Measurements from ENCODE around the gene CDK9. TPM values are rescaled to one million over a fixed set of nuclear protein-coding genes. Genes with fewer than 3 reads are reported as not detected.

The CDK9 gene
- total and polyA plus RNA-seq, 2 of the 4 experiments (the other 2 are of a cell fraction): 30.3 to 49.9 TPM

GRCh38 chr9:127776924-127777289 lies 8.9 kb upstream of the CDK9 start:
- no peak overlapping the region for H3K9ac ChIP-seq (ENCODE audit: low read depth, low read length)
- H3K9me1 ChIP-seq (ENCODE audit: insufficient read depth, low read length): no peaks in the 10 kb centered on the region
- BruUV-seq (replicated peaks): no TSS peak
- H4K20me1 ChIP-seq (ENCODE audit: insufficient read depth, low read length): no peaks in the 10 kb centered on the region
- no peak overlapping the region for H3K56ac ChIP-seq (ENCODE audit: extremely low read depth, insufficient read depth, low read length)
- in situ Hi-C loops (cut with MboI; ENCODE audit: low sequenced_read_pairs) (no loop called here), intact Hi-C loops (cut with micrococcal nuclease) (no loop called here), dilution Hi-C loops (cut with HindIII; ENCODE audit: low sequenced_read_pairs, unreplicated experiment) (no loop called here)
- ChIA-PET CTCF (interaction anchor here (0.8 kb wide), 1 partner anchor 8 kb away, joined by 3 read pairs; no protein-coding TSS in a partner anchor), POLR2A (ENCODE audit: unreplicated experiment) (no interaction called here)
- no peak overlapping the region for H2AK9ac ChIP-seq (replicated peaks; ENCODE audit: low read depth, low read length, poor library complexity)
- H3K79me1 ChIP-seq (ENCODE audit: low read depth in 1 of 2, low read length in 2 of 2): no peaks in the 10 kb centered on the region
- no peak overlapping the region for H3K18ac ChIP-seq (ENCODE audit: low read depth, low read length)
- no peak overlapping the region for H2BK5ac ChIP-seq (ENCODE audit: low read depth, low read length, poor library complexity, severe bottlenecking)
- no peak overlapping the region for H3K4me2 ChIP-seq (ENCODE audit: low read depth, low read length)
- no peak overlapping the region for H2BK20ac ChIP-seq (ENCODE audit: low read depth, low read length)
- no peak overlapping the region for H2AK5ac ChIP-seq (ENCODE audit: low read depth, low read length)
- H3K27me3 ChIP-seq (ENCODE audit: control insufficient read depth, insufficient read depth, low read length): peaks cover 11% of the 10 kb centered on the region
- H4K8ac ChIP-seq (ENCODE audit: low read depth in 2 of 2, low read length in 2 of 2): no peak overlapping the region
- H3K9me3 ChIP-seq (ENCODE audit: control insufficient read depth, insufficient read depth, low read length): no peaks in the 10 kb centered on the region
- no peak overlapping the region for H3K23ac ChIP-seq (ENCODE audit: low read depth, low read length)
- no peak for TF ChIP-seq CEBPB (IDR thresholded peaks at IDR 0.05; ENCODE audit: low read depth, low read length)
- no peak for TF ChIP-seq NFE2L2 (IDR thresholded peaks at IDR 0.05; ENCODE audit: low read depth, low read length)
- no peak for TF ChIP-seq MXI1 (IDR thresholded peaks at IDR 0.05; ENCODE audit: borderline replicate concordance, low read depth, low read length)
- TF ChIP-seq RAD21 (IDR thresholded peaks at IDR 0.05; ENCODE audit: low read length): no peak
- no peak for TF ChIP-seq SMC3 (IDR thresholded peaks at IDR 0.05; ENCODE audit: low read depth, low read length)
- TF ChIP-seq POLR2A (IDR thresholded peaks at IDR 0.05; ENCODE audit: low read depth, low read length): no peak
- TF ChIP-seq FOS (IDR thresholded peaks at IDR 0.05; ENCODE audit: low read depth, low read length): no peak
- no peak for TF ChIP-seq RCOR1 (IDR thresholded peaks at IDR 0.05; ENCODE audit: insufficient replicate concordance, low read length)
- TF ChIP-seq MAFK (IDR thresholded peaks at IDR 0.05; ENCODE audit: low read depth, low read length): no peak
- TF ChIP-seq USF2 (IDR thresholded peaks at IDR 0.05; ENCODE audit: low read depth, low read length): no peak
- TF ChIP-seq BHLHE40 (IDR thresholded peaks at IDR 0.05; ENCODE audit: low read depth, low read length): no peak
- TF ChIP-seq, protein P1, sequence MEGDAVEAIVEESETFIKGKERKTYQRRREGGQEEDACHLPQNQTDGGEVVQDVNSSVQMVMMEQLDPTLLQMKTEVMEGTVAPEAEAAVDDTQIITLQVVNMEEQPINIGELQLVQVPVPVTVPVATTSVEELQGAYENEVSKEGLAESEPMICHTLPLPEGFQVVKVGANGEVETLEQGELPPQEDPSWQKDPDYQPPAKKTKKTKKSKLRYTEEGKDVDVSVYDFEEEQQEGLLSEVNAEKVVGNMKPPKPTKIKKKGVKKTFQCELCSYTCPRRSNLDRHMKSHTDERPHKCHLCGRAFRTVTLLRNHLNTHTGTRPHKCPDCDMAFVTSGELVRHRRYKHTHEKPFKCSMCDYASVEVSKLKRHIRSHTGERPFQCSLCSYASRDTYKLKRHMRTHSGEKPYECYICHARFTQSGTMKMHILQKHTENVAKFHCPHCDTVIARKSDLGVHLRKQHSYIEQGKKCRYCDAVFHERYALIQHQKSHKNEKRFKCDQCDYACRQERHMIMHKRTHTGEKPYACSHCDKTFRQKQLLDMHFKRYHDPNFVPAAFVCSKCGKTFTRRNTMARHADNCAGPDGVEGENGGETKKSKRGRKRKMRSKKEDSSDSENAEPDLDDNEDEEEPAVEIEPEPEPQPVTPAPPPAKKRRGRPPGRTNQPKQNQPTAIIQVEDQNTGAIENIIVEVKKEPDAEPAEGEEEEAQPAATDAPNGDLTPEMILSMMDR (conservative IDR thresholded peaks at IDR 0.05; ENCODE audit: low read depth, low read length): no peak
- H3K4ac ChIP-seq (ENCODE audit: low read depth, low read length): no peak overlapping the region
- H4K5ac ChIP-seq (ENCODE audit: low read depth, low read length): no peak overlapping the region
- 61% methylated on average over 2 of the region's 5 CpGs; no CpG with 5 or more reads in 1 of the 2 experiments for WGBS, 2 experiments (ENCODE audit: extremely low coverage in 2 of 2, insufficient read length in 1 of 2)
- H2AFZ ChIP-seq (replicated peaks; ENCODE audit: low read length, poor library complexity): no peak overlapping the region
- H2BK120ac ChIP-seq (ENCODE audit: low read depth, low read length): no peak overlapping the region
- no peak overlapping the region for H3K14ac ChIP-seq (replicated peaks; ENCODE audit: low read depth, low read length)
- ATAC-seq (ENCODE audit: low read depth): no peak
- no peak overlapping the region for H3K27ac ChIP-seq (ENCODE audit: insufficient read depth, low read length)
- H3K36me3 ChIP-seq (ENCODE audit: control insufficient read depth, insufficient read depth, low read length): no peaks in the 10 kb centered on the region
- no peak overlapping the region for H4K91ac ChIP-seq (ENCODE audit: insufficient read depth, low read depth, low read length)
- no peak overlapping the region for H3K4me3 ChIP-seq (ENCODE audit: insufficient read depth, low read depth, low read length)
- H2BK15ac ChIP-seq (ENCODE audit: low read depth, low read length): no peak overlapping the region
- no peak for DNase-seq
- no peaks in the 10 kb centered on the region for H3K4me1 ChIP-seq (ENCODE audit: control insufficient read depth, insufficient read depth, low read length)
